HEK293 (cell line): Measurements from ENCODE around the gene KRTAP1-5.

ENCODE experiments used
- CTCF ChIA-PET: fragments of 350-600 bp; formaldehyde crosslinking; extraction: SDS; loops from one replicate; lab custom pipeline; 2021; ENCODE audit warnings: antibody characterized with exemption; lab: Yijun Ruan, JAX
- POLR2A ChIA-PET: fragments of 300-600 bp; formaldehyde crosslinking; extraction: SDS; loops from one replicate; lab custom pipeline; 2020; ENCODE audit warnings: antibody characterized with exemption, inconsistent platforms; lab: Yijun Ruan, JAX
- H3K27ac ChIP-seq: fragments of 200-500 bp; sonication (Bioruptor generic); 2 replicates; pipeline ENCODE4 v1.5.1; 2014; ENCODE audit warnings: low read depth, low read length, control low read depth, inconsistent platforms; ENCODE audit errors: extremely low read depth
- H3K36me3 ChIP-seq, 2 experiments: fragments of 200-500 bp in 1 of 2; sonication (Bioruptor generic) in 1 of 2; 1 replicate in 1 of 2; 2 replicates in 1 of 2; pipeline ENCODE4 v1.5.1; 2014 to 2017; ENCODE audit warnings: inconsistent platforms in 2 of 2, low read length in 2 of 2; ENCODE audit not compliant: control insufficient read depth in 2 of 2, insufficient read depth in 1 of 2
- H3K4me1 ChIP-seq: fragments of 200-500 bp; sonication (Bioruptor generic); 2 replicates; pipeline ENCODE4 v1.5.1; 2014; ENCODE audit warnings: mild to moderate bottlenecking, low read length, inconsistent platforms; ENCODE audit not compliant: control insufficient read depth, insufficient read depth
- H3K4me3 ChIP-seq: 2 replicates; pipeline ENCODE4 v1.5.1; 2011; ENCODE audit warnings: low read depth, mild to moderate bottlenecking, control low read depth, low read length, moderate library complexity
- H3K9me3 ChIP-seq: fragments of 200-500 bp; sonication (Bioruptor generic); 2 replicates; pipeline ENCODE4 v1.5.1; 2014; ENCODE audit warnings: low read depth, low read length, inconsistent platforms; ENCODE audit not compliant: control insufficient read depth, insufficient read depth
- GLI2 ChIP-seq: fragments of 450-650 bp; formaldehyde crosslinking; IDR thresholded peaks from 2 replicates; pipeline ENCODE4; 2017; ENCODE audit warnings: missing biosample characterization, missing genetic modification characterization, low read depth, borderline replicate concordance
- GLIS1 ChIP-seq: fragments of 450-650 bp; formaldehyde crosslinking; IDR thresholded peaks from 2 replicates; pipeline ENCODE4 v1.5.1; 2016; ENCODE audit warnings: missing biosample characterization, missing genetic modification characterization
- HOXD13 ChIP-seq: sonication (generic); formaldehyde crosslinking; IDR thresholded peaks from 2 replicates; pipeline ENCODE4 v1.8.0; 2022; ENCODE audit warnings: missing genetic modification reagents, borderline replicate concordance
- OSR2 ChIP-seq: fragments of 450-650 bp; formaldehyde crosslinking; IDR thresholded peaks from 2 replicates; pipeline ENCODE4 v1.5.1; 2016; ENCODE audit warnings: missing biosample characterization, missing genetic modification characterization
- PRDM1 ChIP-seq: fragments of 450-650 bp; formaldehyde crosslinking; IDR thresholded peaks from 2 replicates; pipeline ENCODE4; 2016; ENCODE audit warnings: missing biosample characterization, missing genetic modification characterization
- REPIN1 ChIP-seq: fragments of 450-650 bp; formaldehyde crosslinking; IDR thresholded peaks from 2 replicates; pipeline ENCODE4 v1.5.1; 2017; ENCODE audit warnings: missing biosample characterization, missing genetic modification characterization, low read depth
- ZBTB1 ChIP-seq: fragments of 450-650 bp; formaldehyde crosslinking; IDR thresholded peaks from 2 replicates; pipeline ENCODE4 v1.5.1; 2016; ENCODE audit warnings: missing biosample characterization, missing genetic modification characterization
- ZBTB48 ChIP-seq: fragments of 450-650 bp; formaldehyde crosslinking; IDR thresholded peaks from 2 replicates; pipeline ENCODE4 v1.5.1; 2016; ENCODE audit warnings: missing biosample characterization, missing genetic modification characterization
- ZFP69B ChIP-seq: fragments of 450-650 bp; formaldehyde crosslinking; IDR thresholded peaks from 2 replicates; pipeline ENCODE4 v1.5.1; 2016; ENCODE audit warnings: missing biosample characterization, missing genetic modification characterization
- ZNF112 ChIP-seq: fragments of 450-650 bp; formaldehyde crosslinking; IDR thresholded peaks from 2 replicates; pipeline ENCODE4 v1.5.0; 2017; ENCODE audit warnings: missing biosample characterization, missing genetic modification characterization
- ZNF174 ChIP-seq: fragments of 450-650 bp; formaldehyde crosslinking; IDR thresholded peaks from 2 replicates; pipeline ENCODE4 v1.5.0; 2017; ENCODE audit warnings: missing biosample characterization, mild to moderate bottlenecking, missing genetic modification characterization
- ZNF214 ChIP-seq: fragments of 450-650 bp; formaldehyde crosslinking; IDR thresholded peaks from 2 replicates; pipeline ENCODE4 v1.5.1; 2017; ENCODE audit warnings: missing biosample characterization, mild to moderate bottlenecking, missing genetic modification characterization, borderline replicate concordance
- ZNF221 ChIP-seq: fragments of 450-650 bp; formaldehyde crosslinking; IDR thresholded peaks from 2 replicates; pipeline ENCODE4 v1.5.1; 2017; ENCODE audit warnings: missing biosample characterization, missing genetic modification characterization, borderline replicate concordance
- ZNF302 ChIP-seq: fragments of 450-650 bp; formaldehyde crosslinking; IDR thresholded peaks from 2 replicates; pipeline ENCODE4 v1.5.1; 2016; ENCODE audit warnings: missing biosample characterization, missing genetic modification characterization, low read depth
- ZNF530 ChIP-seq: fragments of 450-650 bp; formaldehyde crosslinking; IDR thresholded peaks from 2 replicates; pipeline ENCODE4 v1.5.1; 2016; ENCODE audit warnings: low read depth, missing biosample characterization, missing genetic modification characterization
- ZNF560 ChIP-seq: fragments of 450-650 bp; formaldehyde crosslinking; IDR thresholded peaks from 2 replicates; pipeline ENCODE4 v1.5.1; 2017; ENCODE audit warnings: missing biosample characterization, missing genetic modification characterization, borderline replicate concordance
- ZSCAN16 ChIP-seq: fragments of 450-650 bp; formaldehyde crosslinking; IDR thresholded peaks from 2 replicates; pipeline ENCODE4 v1.5.1; 2016; ENCODE audit warnings: missing biosample characterization, missing genetic modification characterization
- ZSCAN30 ChIP-seq: fragments of 450-650 bp; IDR thresholded peaks from 2 replicates; pipeline ENCODE4 v1.5.1; 2018; ENCODE audit warnings: missing biosample characterization, mild to moderate bottlenecking, missing genetic modification characterization, moderate library complexity
- TF ChIP-seq, protein P1 (sequence below): fragments of 450-650 bp; formaldehyde crosslinking; IDR thresholded peaks from 2 replicates; pipeline ENCODE4 v1.5.1; 2017; ENCODE audit warnings: missing biosample characterization, missing genetic modification characterization
- TF ChIP-seq, protein P2 (sequence below): fragments of 450-650 bp; formaldehyde crosslinking; IDR thresholded peaks from 2 replicates; pipeline ENCODE4 v1.5.1; 2017; ENCODE audit warnings: missing biosample characterization, missing genetic modification characterization
- TF ChIP-seq, protein P3 (sequence below): fragments of 450-650 bp; formaldehyde crosslinking; IDR thresholded peaks from 2 replicates; pipeline ENCODE4 v1.5.1; 2016; ENCODE audit warnings: missing biosample characterization, missing genetic modification characterization, low read depth
- TF ChIP-seq, protein P4 (sequence below): fragments of 450-650 bp; formaldehyde crosslinking; IDR thresholded peaks from 2 replicates; pipeline ENCODE4; 2016; ENCODE audit warnings: missing biosample characterization, missing genetic modification characterization
- TF ChIP-seq, protein P5 (sequence below): fragments of 450-650 bp; formaldehyde crosslinking; IDR thresholded peaks from 2 replicates; pipeline ENCODE4 v1.5.1; 2016; ENCODE audit warnings: missing biosample characterization, missing genetic modification characterization

KRTAP1-5 gene

DNA sequence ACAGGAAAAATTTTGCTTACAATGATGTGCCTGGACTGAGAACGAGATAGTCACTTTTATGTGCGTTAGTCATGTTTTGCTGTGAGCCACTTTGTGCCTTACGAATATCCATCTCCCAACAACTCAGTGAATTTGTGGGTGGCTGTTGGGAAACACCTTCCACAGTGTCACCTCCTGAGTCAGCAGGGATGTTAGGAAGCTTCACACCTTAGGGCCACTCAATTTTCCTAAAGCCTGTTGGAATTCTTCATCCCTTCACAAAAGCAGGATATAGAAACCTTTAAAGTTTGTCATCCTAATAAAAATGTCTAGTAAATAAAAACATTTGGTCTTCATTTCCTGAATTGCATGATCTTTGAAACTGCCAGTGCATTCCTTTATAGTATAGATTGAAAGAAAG is 13.8 kb downstream of the KRTAP1-5 start:
- no peaks in the 10 kb centered on the region for H3K36me3 ChIP-seq
- ChIA-PET CTCF (interaction anchor here (0.6 to 1.2 kb wide), 2 partner anchors 317 to 394 kb away, joined by 4 read pairs; no protein-coding TSS in a partner anchor), POLR2A (no interaction called here)
- no peaks in the 10 kb centered on the region for H3K4me1 ChIP-seq
- H3K27ac ChIP-seq = no peak overlapping the region
- H3K9me3 ChIP-seq = no peaks in the 10 kb centered on the region
- TF ChIP-seq ZSCAN30 (tag by site-specific recombination) = no peak
- no peak for TF ChIP-seq ZNF530 (tag by site-specific recombination)
- TF ChIP-seq ZNF174 (tag by site-specific recombination) = no peak
- no peak for TF ChIP-seq ZNF112
- no peak overlapping the region for H3K4me3 ChIP-seq

DNA sequence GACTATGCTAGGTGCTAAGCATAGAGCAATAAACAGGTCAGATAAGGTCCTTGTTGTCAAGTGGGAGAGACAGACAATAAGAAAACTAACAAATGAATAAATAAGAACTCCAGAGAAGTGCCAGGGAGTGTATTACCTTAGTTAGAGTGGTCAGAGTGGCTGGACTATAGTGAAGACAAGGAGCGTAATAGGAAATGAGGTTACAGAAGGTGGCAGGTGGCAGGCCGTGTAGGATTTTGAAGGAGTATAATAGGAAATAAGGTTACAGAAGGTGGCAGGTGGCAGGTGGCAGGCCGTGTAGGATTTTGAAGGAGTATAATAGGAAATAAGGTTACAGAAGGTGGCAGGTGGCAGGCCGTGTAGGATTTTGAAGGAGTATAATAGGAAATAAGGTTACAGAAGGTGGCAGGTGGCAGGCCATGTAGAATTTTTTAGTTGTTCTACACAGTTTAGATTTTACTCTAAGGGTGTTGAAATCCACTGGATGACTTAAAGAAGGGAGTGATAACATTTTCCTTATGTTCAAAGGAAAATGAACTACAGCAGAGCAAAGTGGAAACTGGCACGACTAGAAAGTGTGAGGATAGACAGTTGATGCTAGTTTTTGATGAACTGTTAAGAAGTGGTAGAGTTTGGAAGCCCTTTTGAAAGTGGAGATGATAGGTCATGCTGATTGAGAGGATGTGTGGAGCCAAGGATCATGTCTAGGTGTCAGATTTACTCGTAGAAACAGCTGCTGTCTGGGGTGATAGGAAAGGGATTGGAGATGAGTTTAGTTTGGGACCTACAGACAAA is 14.5 kb downstream of the KRTAP1-5 start:
- H3K4me3 ChIP-seq = no peak overlapping the region
- ChIA-PET POLR2A (no interaction called here), CTCF (no interaction called here)
- TF ChIP-seq, protein P1, sequence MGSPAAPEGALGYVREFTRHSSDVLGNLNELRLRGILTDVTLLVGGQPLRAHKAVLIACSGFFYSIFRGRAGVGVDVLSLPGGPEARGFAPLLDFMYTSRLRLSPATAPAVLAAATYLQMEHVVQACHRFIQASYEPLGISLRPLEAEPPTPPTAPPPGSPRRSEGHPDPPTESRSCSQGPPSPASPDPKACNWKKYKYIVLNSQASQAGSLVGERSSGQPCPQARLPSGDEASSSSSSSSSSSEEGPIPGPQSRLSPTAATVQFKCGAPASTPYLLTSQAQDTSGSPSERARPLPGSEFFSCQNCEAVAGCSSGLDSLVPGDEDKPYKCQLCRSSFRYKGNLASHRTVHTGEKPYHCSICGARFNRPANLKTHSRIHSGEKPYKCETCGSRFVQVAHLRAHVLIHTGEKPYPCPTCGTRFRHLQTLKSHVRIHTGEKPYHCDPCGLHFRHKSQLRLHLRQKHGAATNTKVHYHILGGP (tag by site-specific recombination) = no peak
- no peak for TF ChIP-seq GLIS1 (tag by site-specific recombination)
- no peak for TF ChIP-seq ZSCAN16 (tag by site-specific recombination)
- TF ChIP-seq ZFP69B (tag by site-specific recombination) = no peak
- no peak for TF ChIP-seq REPIN1 (tag by site-specific recombination)
- no peak for TF ChIP-seq ZBTB48 (tag by site-specific recombination)
- no peak for TF ChIP-seq OSR2 (tag by site-specific recombination)
- no peak for TF ChIP-seq ZBTB1 (tag by site-specific recombination)
- TF ChIP-seq ZNF302 (tag by site-specific recombination) = no peak
- no peak for TF ChIP-seq ZNF221 (tag by site-specific recombination)
- TF ChIP-seq, protein P2, sequence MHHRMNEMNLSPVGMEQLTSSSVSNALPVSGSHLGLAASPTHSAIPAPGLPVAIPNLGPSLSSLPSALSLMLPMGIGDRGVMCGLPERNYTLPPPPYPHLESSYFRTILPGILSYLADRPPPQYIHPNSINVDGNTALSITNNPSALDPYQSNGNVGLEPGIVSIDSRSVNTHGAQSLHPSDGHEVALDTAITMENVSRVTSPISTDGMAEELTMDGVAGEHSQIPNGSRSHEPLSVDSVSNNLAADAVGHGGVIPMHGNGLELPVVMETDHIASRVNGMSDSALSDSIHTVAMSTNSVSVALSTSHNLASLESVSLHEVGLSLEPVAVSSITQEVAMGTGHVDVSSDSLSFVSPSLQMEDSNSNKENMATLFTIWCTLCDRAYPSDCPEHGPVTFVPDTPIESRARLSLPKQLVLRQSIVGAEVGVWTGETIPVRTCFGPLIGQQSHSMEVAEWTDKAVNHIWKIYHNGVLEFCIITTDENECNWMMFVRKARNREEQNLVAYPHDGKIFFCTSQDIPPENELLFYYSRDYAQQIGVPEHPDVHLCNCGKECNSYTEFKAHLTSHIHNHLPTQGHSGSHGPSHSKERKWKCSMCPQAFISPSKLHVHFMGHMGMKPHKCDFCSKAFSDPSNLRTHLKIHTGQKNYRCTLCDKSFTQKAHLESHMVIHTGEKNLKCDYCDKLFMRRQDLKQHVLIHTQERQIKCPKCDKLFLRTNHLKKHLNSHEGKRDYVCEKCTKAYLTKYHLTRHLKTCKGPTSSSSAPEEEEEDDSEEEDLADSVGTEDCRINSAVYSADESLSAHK (tag by site-specific recombination) = no peak
- TF ChIP-seq, protein P3, sequence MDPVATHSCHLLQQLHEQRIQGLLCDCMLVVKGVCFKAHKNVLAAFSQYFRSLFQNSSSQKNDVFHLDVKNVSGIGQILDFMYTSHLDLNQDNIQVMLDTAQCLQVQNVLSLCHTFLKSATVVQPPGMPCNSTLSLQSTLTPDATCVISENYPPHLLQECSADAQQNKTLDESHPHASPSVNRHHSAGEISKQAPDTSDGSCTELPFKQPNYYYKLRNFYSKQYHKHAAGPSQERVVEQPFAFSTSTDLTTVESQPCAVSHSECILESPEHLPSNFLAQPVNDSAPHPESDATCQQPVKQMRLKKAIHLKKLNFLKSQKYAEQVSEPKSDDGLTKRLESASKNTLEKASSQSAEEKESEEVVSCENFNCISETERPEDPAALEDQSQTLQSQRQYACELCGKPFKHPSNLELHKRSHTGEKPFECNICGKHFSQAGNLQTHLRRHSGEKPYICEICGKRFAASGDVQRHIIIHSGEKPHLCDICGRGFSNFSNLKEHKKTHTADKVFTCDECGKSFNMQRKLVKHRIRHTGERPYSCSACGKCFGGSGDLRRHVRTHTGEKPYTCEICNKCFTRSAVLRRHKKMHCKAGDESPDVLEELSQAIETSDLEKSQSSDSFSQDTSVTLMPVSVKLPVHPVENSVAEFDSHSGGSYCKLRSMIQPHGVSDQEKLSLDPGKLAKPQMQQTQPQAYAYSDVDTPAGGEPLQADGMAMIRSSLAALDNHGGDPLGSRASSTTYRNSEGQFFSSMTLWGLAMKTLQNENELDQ (tag by site-specific recombination) = no peak
- no peak for TF ChIP-seq HOXD13 (CRISPR knock-in tag)
- TF ChIP-seq, protein P4, sequence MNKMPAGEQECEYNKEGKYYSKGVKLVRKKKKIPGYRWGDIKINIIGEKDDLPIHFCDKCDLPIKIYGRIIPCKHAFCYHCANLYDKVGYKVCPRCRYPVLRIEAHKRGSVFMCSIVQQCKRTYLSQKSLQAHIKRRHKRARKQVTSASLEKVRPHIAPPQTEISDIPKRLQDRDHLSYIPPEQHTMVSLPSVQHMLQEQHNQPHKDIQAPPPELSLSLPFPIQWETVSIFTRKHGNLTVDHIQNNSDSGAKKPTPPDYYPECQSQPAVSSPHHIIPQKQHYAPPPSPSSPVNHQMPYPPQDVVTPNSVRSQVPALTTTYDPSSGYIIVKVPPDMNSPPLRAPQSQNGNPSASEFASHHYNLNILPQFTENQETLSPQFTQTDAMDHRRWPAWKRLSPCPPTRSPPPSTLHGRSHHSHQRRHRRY (tag by site-specific recombination) = no peak
- TF ChIP-seq, protein P5, sequence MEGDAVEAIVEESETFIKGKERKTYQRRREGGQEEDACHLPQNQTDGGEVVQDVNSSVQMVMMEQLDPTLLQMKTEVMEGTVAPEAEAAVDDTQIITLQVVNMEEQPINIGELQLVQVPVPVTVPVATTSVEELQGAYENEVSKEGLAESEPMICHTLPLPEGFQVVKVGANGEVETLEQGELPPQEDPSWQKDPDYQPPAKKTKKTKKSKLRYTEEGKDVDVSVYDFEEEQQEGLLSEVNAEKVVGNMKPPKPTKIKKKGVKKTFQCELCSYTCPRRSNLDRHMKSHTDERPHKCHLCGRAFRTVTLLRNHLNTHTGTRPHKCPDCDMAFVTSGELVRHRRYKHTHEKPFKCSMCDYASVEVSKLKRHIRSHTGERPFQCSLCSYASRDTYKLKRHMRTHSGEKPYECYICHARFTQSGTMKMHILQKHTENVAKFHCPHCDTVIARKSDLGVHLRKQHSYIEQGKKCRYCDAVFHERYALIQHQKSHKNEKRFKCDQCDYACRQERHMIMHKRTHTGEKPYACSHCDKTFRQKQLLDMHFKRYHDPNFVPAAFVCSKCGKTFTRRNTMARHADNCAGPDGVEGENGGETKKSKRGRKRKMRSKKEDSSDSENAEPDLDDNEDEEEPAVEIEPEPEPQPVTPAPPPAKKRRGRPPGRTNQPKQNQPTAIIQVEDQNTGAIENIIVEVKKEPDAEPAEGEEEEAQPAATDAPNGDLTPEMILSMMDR (tag by site-specific recombination) = no peak
- TF ChIP-seq ZNF560 (tag by site-specific recombination) = no peak
- no peak for TF ChIP-seq PRDM1 (tag by site-specific recombination)
- TF ChIP-seq GLI2 (tag by site-specific recombination) = no peak
- no peak for TF ChIP-seq ZNF214 (tag by site-specific recombination)
- H3K4me1 ChIP-seq = no peaks in the 10 kb centered on the region
- no peak overlapping the region for H3K27ac ChIP-seq
- no peaks in the 10 kb centered on the region for H3K9me3 ChIP-seq
- no peaks in the 10 kb centered on the region for H3K36me3 ChIP-seq
